SK-N-SH (cell line): ENCODE measurements around the gene ERC1.

ENCODE experiments used
- JUND ChIP-seq: IDR thresholded peaks from 2 replicates; pipeline ENCODE4 v1.4.0; 2012
- RCOR1 ChIP-seq: fragments of 150-350 bp; IDR thresholded peaks from 2 replicates; pipeline ENCODE4 v1.6.1; 2017; ENCODE audit warnings: antibody characterized with exemption, low read length

GRCh38 chr12:1391722-1392121 is 400.7 kb downstream of the ERC1 start:
- no peak for TF ChIP-seq RCOR1
- TF ChIP-seq JUND = no peak
